Spleen (tissue), 11 donors: ENCODE data around the gene GSG1L. TPM values are rescaled to one million over a fixed set of nuclear protein-coding genes. Genes with fewer than 3 reads are reported as not detected.

ENCODE experiments used
- DNase-seq: peaks from one replicate; pipeline ENCODE4 v3.0.0-alpha.2; 2020
- H3K27ac ChIP-seq, 8 donors: fragments of 200-600 bp; sonication (generic) in 7 of 8; 1 replicate in 4 of 8; 2 replicates in 4 of 8; pipeline versions ENCODE4 v1.5.0 to v1.8.0; 2016 to 2021; ENCODE audit warnings: inconsistent platforms in 4 of 8, mild to moderate bottlenecking in 4 of 8, moderate library complexity in 1 of 8
- H3K27me3 ChIP-seq, 7 donors: fragments of 200-600 bp; sonication (generic) in 6 of 7; replicated peaks in 1 of 7; 1 replicate in 4 of 7; 2 replicates in 3 of 7; pipeline versions ENCODE4 v1.5.0 to v1.8.0; 2016 to 2021; ENCODE audit warnings: inconsistent platforms in 3 of 7, mild to moderate bottlenecking in 1 of 7
- H3K36me3 ChIP-seq, 6 donors: fragments of 200-600 bp; sonication (generic) in 5 of 6; 1 replicate in 4 of 6; 2 replicates in 2 of 6; pipeline versions ENCODE4 v1.5.0 to v1.8.0; 2016 to 2021; ENCODE audit warnings: inconsistent platforms in 2 of 6
- H3K4me1 ChIP-seq, 6 donors: fragments of 200-600 bp; sonication (generic) in 5 of 6; 1 replicate in 3 of 6; 2 replicates in 3 of 6; pipeline versions ENCODE4 v1.5.0 to v1.8.0; 2016 to 2021; ENCODE audit warnings: inconsistent platforms in 3 of 6
- H3K4me3 ChIP-seq, 8 donors: fragments of 200-600 bp; sonication (generic) in 7 of 8; 1 replicate in 4 of 8; 2 replicates in 4 of 8; pipeline versions ENCODE4 v1.5.0 to v1.8.0; 2016 to 2021; ENCODE audit warnings: inconsistent platforms in 4 of 8, mild to moderate bottlenecking in 4 of 8, moderate library complexity in 2 of 8
- H3K9me3 ChIP-seq, 8 donors: fragments of 200-600 bp; sonication (generic) in 7 of 8; 1 replicate in 4 of 8; 2 replicates in 4 of 8; pipeline versions ENCODE4 v1.5.0 to v1.8.0; 2016 to 2021; ENCODE audit warnings: inconsistent platforms in 4 of 8
- POLR2A ChIP-seq, 3 donors: fragments of 450-650 bp; IDR thresholded peaks; one replicate each; pipeline ENCODE4 v1.5.1; 2017; ENCODE audit warnings: antibody characterized with exemption in 3 of 3, mild to moderate bottlenecking in 1 of 3
- POLR2AphosphoS5 ChIP-seq, 3 donors: sonication (generic); formaldehyde crosslinking; IDR thresholded peaks; one replicate each; pipeline ENCODE4 v1.5.1; 2017; ENCODE audit warnings: antibody characterized with exemption in 3 of 3
- WGBS, 5 donors: extraction: QIAGEN DNeasy Blood & Tissue Kit in 3 of 5; methylation state at CpG; one replicate each; pipeline versions ENCODE4 v1.1.5 to v1.1.7; 2013 to 2018; 5-methylcytosine and 5-hydroxymethylcytosine counted together
- intact Hi-C: fragments of 100-400 bp; cut with DNase I; formaldehyde crosslinking; loops from one replicate; pipeline ENCODE4 v1.15.0; 2023; ENCODE audit warnings: low total_unique reads
- polyA plus RNA-seq, 3 donors: library from polyadenylated mRNA; stranded (reverse); fragments of 200-250 nt; gene quantifications; one replicate each; pipeline ENCODE4 v1.2.1, GENCODE V29; 2013
- total RNA-seq, 7 donors: library from RNA; depleted of rRNA in 3 of 7; stranded (reverse); fragments of >200 nt in 3 of 7; fragmentation: NEBNext Ultra II Directional in 4 of 7; extraction: Animal tissue kit (Norgen Biotek cat#: 25700) in 4 of 7; gene quantifications; one replicate each; pipeline versions ENCODE4 v1.1.0 to v1.2.1, GENCODE V29; 2016 to 2021
- TF ChIP-seq, protein P1 (sequence below), 11 experiments: fragments of 200-600 bp in 7 of 11; fragments of 450-650 bp in 4 of 11; sonication (generic) in 4 of 11; IDR thresholded peaks in 8 of 11; conservative IDR thresholded peaks in 3 of 11; 1 replicate in 7 of 11; 2 replicates in 4 of 11; pipeline versions ENCODE4 v1.4.0 to v1.8.0; 2016 to 2021; ENCODE audit warnings: antibody characterized with exemption in 11 of 11, inconsistent platforms in 4 of 11, mild to moderate bottlenecking in 1 of 11
- donor health status: healthy with polysubstance abuse.
- donor health status: DM: no; HTN: no; CAD: no; lungs with moderate emphysema.
- donor health status: DM: no; HTN: no; CAD: no.
- donor health status: Bipolar disorder and iron deficiency.
- donor health status: healthy.
- donor health status: DM: no; HTN: no; CAD: no.
- donor health status: DM: yes; HTN: yes; CAD: no.

GSG1L gene
- total and polyA plus RNA-seq, 10 donors, result 0.22 to 0.58 (median 0.43) TPM; not detected in 6

GRCh38 chr16:27754788-27755690, 308.5 kb downstream of the GSG1L start:
- DNase-seq, result no peak
- Histone ChIP-seq H3K36me3 (peaks cover 0 to 86% (median 6%) of the 10 kb centered on the region in 6 donors), H3K4me1 (peaks cover 0 to 14% (median 3%) of the 10 kb centered on the region in 6 donors), H3K4me3 (no peak overlapping the region), H3K27ac (no peak overlapping the region), H3K27me3 (no peaks in the 10 kb centered on the region), H3K9me3 (no peaks in the 10 kb centered on the region)
- 86 to 89% (median 89%) methylated on average over 11 of the region's 11 CpGs for WGBS, 5 donors
- intact Hi-C loops, result no loop called here
- TF ChIP-seq, protein P1, sequence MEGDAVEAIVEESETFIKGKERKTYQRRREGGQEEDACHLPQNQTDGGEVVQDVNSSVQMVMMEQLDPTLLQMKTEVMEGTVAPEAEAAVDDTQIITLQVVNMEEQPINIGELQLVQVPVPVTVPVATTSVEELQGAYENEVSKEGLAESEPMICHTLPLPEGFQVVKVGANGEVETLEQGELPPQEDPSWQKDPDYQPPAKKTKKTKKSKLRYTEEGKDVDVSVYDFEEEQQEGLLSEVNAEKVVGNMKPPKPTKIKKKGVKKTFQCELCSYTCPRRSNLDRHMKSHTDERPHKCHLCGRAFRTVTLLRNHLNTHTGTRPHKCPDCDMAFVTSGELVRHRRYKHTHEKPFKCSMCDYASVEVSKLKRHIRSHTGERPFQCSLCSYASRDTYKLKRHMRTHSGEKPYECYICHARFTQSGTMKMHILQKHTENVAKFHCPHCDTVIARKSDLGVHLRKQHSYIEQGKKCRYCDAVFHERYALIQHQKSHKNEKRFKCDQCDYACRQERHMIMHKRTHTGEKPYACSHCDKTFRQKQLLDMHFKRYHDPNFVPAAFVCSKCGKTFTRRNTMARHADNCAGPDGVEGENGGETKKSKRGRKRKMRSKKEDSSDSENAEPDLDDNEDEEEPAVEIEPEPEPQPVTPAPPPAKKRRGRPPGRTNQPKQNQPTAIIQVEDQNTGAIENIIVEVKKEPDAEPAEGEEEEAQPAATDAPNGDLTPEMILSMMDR (IDR thresholded peaks at IDR 0.05 in 8 of 11, conservative IDR thresholded peaks at IDR 0.05 in 3 of 11), result no peak
- TF ChIP-seq POLR2AphosphoS5 (IDR thresholded peaks at IDR 0.05) (no peak), POLR2A (IDR thresholded peaks at IDR 0.05) (no peak)

GRCh38 chr16:27753563-27753962, 310.0 kb downstream of the GSG1L start:
- TF ChIP-seq, protein P1 (IDR thresholded peaks at IDR 0.05 in 8 of 11, conservative IDR thresholded peaks at IDR 0.05 in 3 of 11), result no peak
- WGBS, 5 donors, result 58 to 82% (median 75%) methylated on average over 1 of the region's 1 CpG
- intact Hi-C loops, result no loop called here
- H3K27me3 ChIP-seq, result no peaks in the 10 kb centered on the region
- peaks cover 0 to 89% (median 6%) of the 10 kb centered on the region in 6 donors for H3K36me3 ChIP-seq
- no peak overlapping the region for H3K27ac ChIP-seq
- peaks cover 0 to 12% (median 0%) of the 10 kb centered on the region in 6 donors for H3K4me1 ChIP-seq
- DNase-seq, result no peak
- no peak overlapping the region for H3K4me3 ChIP-seq
- no peaks in the 10 kb centered on the region for H3K9me3 ChIP-seq

DNA sequence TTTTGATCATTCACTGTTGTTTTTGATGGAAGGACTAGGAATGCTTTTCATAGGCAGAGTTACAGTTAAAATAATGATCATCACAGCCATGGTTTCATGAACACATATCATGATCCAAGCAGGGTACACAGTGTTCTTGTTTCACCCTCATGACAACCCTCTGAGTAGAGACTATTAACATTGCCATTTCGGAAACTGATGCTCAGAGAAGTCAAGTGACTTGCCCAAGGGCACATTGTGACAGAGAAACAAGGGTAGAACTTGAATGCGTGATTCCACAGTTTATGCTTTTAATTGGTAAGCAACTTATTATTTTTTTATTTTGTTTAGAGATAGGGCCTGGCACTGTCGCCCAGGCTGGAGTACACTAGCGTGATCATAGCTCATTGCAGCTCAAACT, 311.3 kb downstream of the GSG1L start:
- Histone ChIP-seq H3K9me3 (no peaks in the 10 kb centered on the region), H3K36me3 (peaks cover 0 to 76% (median 6%) of the 10 kb centered on the region in 6 donors), H3K4me1 (peaks cover 0 to 13% (median 0%) of the 10 kb centered on the region in 6 donors), H3K27ac (no peak overlapping the region), H3K4me3 (no peak overlapping the region), H3K27me3 (no peaks in the 10 kb centered on the region)
- no peak for DNase-seq
- 95 to 98% (median 97%) methylated on average over 4 of the region's 4 CpGs for WGBS, 5 donors
- intact Hi-C loops, result no loop called here
- TF ChIP-seq POLR2A (IDR thresholded peaks at IDR 0.05), result no peak
- TF ChIP-seq, protein P1 (IDR thresholded peaks at IDR 0.05 in 8 of 11, conservative IDR thresholded peaks at IDR 0.05 in 3 of 11), result no peak
- no peak for TF ChIP-seq POLR2AphosphoS5 (IDR thresholded peaks at IDR 0.05)

DNA sequence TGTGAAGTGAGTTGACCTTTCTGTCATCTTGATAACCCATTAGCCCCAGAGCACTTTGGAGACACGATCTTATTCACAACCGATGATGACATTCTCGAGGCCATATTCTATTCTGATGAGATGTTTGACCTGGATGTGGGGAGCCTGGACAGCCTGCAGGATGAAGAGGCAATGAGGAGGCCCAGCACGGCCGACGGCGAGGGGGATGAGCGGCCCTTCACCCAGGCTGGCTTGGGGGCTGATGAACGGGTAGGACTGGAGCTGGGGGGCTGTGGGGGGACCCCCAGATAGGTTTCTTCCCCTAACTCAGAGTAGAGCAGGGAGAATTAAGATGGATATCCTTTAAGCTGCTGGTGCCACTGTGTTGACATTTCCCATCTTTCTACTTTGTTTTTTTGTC, 311.8 kb downstream of the GSG1L start:
- peaks cover 0 to 70% (median 6%) of the 10 kb centered on the region in 6 donors for H3K36me3 ChIP-seq
- H3K9me3 ChIP-seq, result no peaks in the 10 kb centered on the region
- intact Hi-C loops, result no loop called here
- H3K27ac ChIP-seq, result no peak overlapping the region
- no peak for TF ChIP-seq POLR2AphosphoS5 (IDR thresholded peaks at IDR 0.05)
- TF ChIP-seq, protein P1 (IDR thresholded peaks at IDR 0.05 in 8 of 11, conservative IDR thresholded peaks at IDR 0.05 in 3 of 11), result no peak
- TF ChIP-seq POLR2A (IDR thresholded peaks at IDR 0.05), result no peak
- H3K4me1 ChIP-seq, result peaks cover 0 to 13% (median 0%) of the 10 kb centered on the region in 6 donors
- WGBS, 5 donors, result 86 to 93% (median 90%) methylated on average over 9 of the region's 9 CpGs
- no peak for DNase-seq
- H3K4me3 ChIP-seq, result no peak overlapping the region
- H3K27me3 ChIP-seq, result no peaks in the 10 kb centered on the region
